K562 (cell line): ENCODE measurements around the gene ANKMY1. TPM values are rescaled to one million over a fixed set of nuclear protein-coding genes. Genes with fewer than 3 reads are reported as not detected.

Source experiments
- ATAC-seq: fragments of 200-7000 bp; cut with Tn5 transposase; 3 replicates; pipeline ENCODE4 v1.9.1; 2020; ENCODE audit warnings: moderate library complexity
- BruUV-seq: library from RNA; stranded (reverse); fragments of 400-500 nt; replicated peaks from 2 replicates; lab custom pipeline; 2021; lab: Mats Ljungman, UMichigan
- CTCF ChIA-PET: fragments of 300-600 bp; formaldehyde crosslinking; extraction: SDS; loops from one replicate; lab custom pipeline; 2021; ENCODE audit warnings: low intra/inter-chr PET ratio; lab: Yijun Ruan, JAX
- POLR2A ChIA-PET: fragments of 300-600, 350-650 bp; sonication (Branson Sonifier 250); formaldehyde crosslinking; extraction: SDS; loops from one replicate; lab custom pipeline; 2021; ENCODE audit warnings: antibody characterized with exemption, inconsistent platforms; lab: Yijun Ruan, JAX
- DNase-seq, 4 experiments: peaks; one replicate each; pipeline versions ENCODE4 v3.0.0 to v3.0.0-alpha.2; 2011 to 2018; ENCODE audit warnings: low spot score in 3 of 4, mixed read lengths in 3 of 4; ENCODE audit errors: extremely low read depth in 1 of 4
- FAIRE-seq: peaks from 2 replicates; lab custom pipeline; 2011; peaks lifted over from hg19 to GRCh38; lab: Jason Lieb, UNC
- H2AFZ ChIP-seq: 2 replicates; pipeline ENCODE4 v1.6.0; 2011; ENCODE audit warnings: low read depth, low read length, control low read depth, inconsistent platforms
- H3K27ac ChIP-seq: fragments of 200-600 bp; 3 replicates; pipeline ENCODE4 v1.8.0; 2011; ENCODE audit warnings: low read depth, mild to moderate bottlenecking, control low read depth, inconsistent platforms, low read length, moderate library complexity, mixed read lengths; ENCODE audit errors: extremely low read depth
- H3K27me3 ChIP-seq, 2 experiments: fragments of 300-600 bp in 1 of 2; 2 replicates in 1 of 2; 3 replicates in 1 of 2; pipeline versions ENCODE4 v1.6.0 to v1.8.0; 2011; ENCODE audit warnings: inconsistent platforms in 2 of 2, low read length in 2 of 2, mild to moderate bottlenecking in 1 of 2, mixed read lengths in 1 of 2, moderate library complexity in 1 of 2; ENCODE audit not compliant: control insufficient read depth in 2 of 2, insufficient read depth in 2 of 2
- H3K36me3 ChIP-seq: fragments of 300-600 bp; 3 replicates; pipeline ENCODE4 v1.8.0; 2011; ENCODE audit warnings: mild to moderate bottlenecking, low read length, inconsistent platforms; ENCODE audit not compliant: control insufficient read depth, insufficient read depth
- H3K4me1 ChIP-seq, 2 experiments: fragments of 200-600 bp in 1 of 2; replicated peaks in 1 of 2; 2 replicates in 1 of 2; 3 replicates in 1 of 2; pipeline versions ENCODE4 v1.5.1 to v1.8.0; 2011; ENCODE audit warnings: inconsistent platforms in 2 of 2, low read length in 2 of 2, mild to moderate bottlenecking in 1 of 2, mixed read lengths in 1 of 2, moderate library complexity in 1 of 2; ENCODE audit not compliant: control insufficient read depth in 2 of 2, insufficient read depth in 2 of 2
- H3K4me2 ChIP-seq: 2 replicates; pipeline ENCODE4 v1.6.1; 2011; ENCODE audit warnings: low read length, control low read depth, inconsistent platforms, mixed read lengths; ENCODE audit not compliant: insufficient read depth
- H3K4me3 ChIP-seq: fragments of 200-600 bp; sonication (generic), shearing (Covaris generic); 2 replicates; pipeline ENCODE4 v1.5.1; 2016; ENCODE audit warnings: control low read depth, inconsistent platforms
- H3K79me2 ChIP-seq: fragments of 200-600 bp; 3 replicates; pipeline ENCODE4 v1.8.0; 2011; ENCODE audit warnings: low read length, inconsistent platforms; ENCODE audit not compliant: control insufficient read depth, insufficient read depth
- H3K9ac ChIP-seq, 2 experiments: 2 replicates each; pipeline versions ENCODE4 v1.6.0 to v1.6.1; 2011; ENCODE audit warnings: low read depth in 2 of 2, low read length in 2 of 2, control low read depth in 1 of 2, inconsistent platforms in 1 of 2, mild to moderate bottlenecking in 1 of 2, mixed read lengths in 1 of 2; ENCODE audit not compliant: insufficient read depth in 1 of 2
- H3K9me1 ChIP-seq: one replicate; pipeline ENCODE4 v1.6.0; 2011; ENCODE audit warnings: inconsistent platforms, mild to moderate bottlenecking, low read length, moderate library complexity; ENCODE audit not compliant: control insufficient read depth, insufficient read depth
- H3K9me3 ChIP-seq: replicated peaks from 2 replicates; pipeline ENCODE4 v1.5.1; 2011; ENCODE audit warnings: low read depth, low read length, inconsistent platforms; ENCODE audit not compliant: control insufficient read depth, insufficient read depth
- H4K20me1 ChIP-seq: replicated peaks from 2 replicates; pipeline ENCODE4 v1.6.1; 2011; ENCODE audit warnings: low read length, inconsistent platforms, mixed read lengths; ENCODE audit not compliant: control insufficient read depth, insufficient read depth
- ADNP ChIP-seq: fragments of 200-800 bp; sonication (Bioruptor generic); IDR thresholded peaks from 2 replicates; pipeline ENCODE4 v1.6.1; 2016; ENCODE audit warnings: missing genetic modification characterization, missing compliant biosample characterization
- ATF3 ChIP-seq, 2 experiments: fragments of 450-650 bp in 1 of 2; sonication (generic) in 1 of 2; formaldehyde crosslinking in 1 of 2; IDR thresholded peaks in 1 of 2; conservative IDR thresholded peaks in 1 of 2; 2 replicates each; pipeline versions ENCODE4 v1.6.1 to v1.8.1; 2016 to 2023; ENCODE audit warnings: mild to moderate bottlenecking in 2 of 2, moderate library complexity in 2 of 2, inconsistent platforms in 1 of 2, missing genetic modification reagents in 1 of 2
- E2F5 ChIP-seq: sonication (generic); formaldehyde crosslinking; IDR thresholded peaks from 2 replicates; pipeline ENCODE4 v1.8.0; 2022; ENCODE audit warnings: mild to moderate bottlenecking, missing genetic modification reagents
- JUNB ChIP-seq: fragments of 450-650 bp; formaldehyde crosslinking; conservative IDR thresholded peaks from 2 replicates; pipeline ENCODE4 v1.4.0; 2020; ENCODE audit warnings: mild to moderate bottlenecking
- POLR2G ChIP-seq: fragments of 200-400 bp; formaldehyde crosslinking; IDR thresholded peaks from 2 replicates; pipeline ENCODE4 v1.6.1; 2017; ENCODE audit warnings: low read depth, mild to moderate bottlenecking, antibody characterized with exemption, low read length, moderate library complexity
- PURB ChIP-seq: sonication (generic); formaldehyde crosslinking; IDR thresholded peaks from 2 replicates; pipeline ENCODE4 v1.9.0; 2021; ENCODE audit warnings: low read depth, mild to moderate bottlenecking, missing genetic modification reagents
- ZNF589 ChIP-seq: fragments of 200-800 bp; sonication (Bioruptor generic); IDR thresholded peaks from 2 replicates; pipeline ENCODE4 v1.6.1; 2016; ENCODE audit warnings: low read depth, missing genetic modification characterization, missing compliant biosample characterization
- WGBS: fragments of 100-300 bp; shearing (Covaris generic); methylation state at CpG from one replicate; pipeline ENCODE4 v1.1.6; 2016; ENCODE audit warnings: low coverage, mixed read lengths; ENCODE audit not compliant: insufficient coverage; ENCODE audit errors: missing lambda C conversion rate; 5-methylcytosine and 5-hydroxymethylcytosine counted together
- in situ Hi-C: fragments of 300-500 bp; cut with MboI; formaldehyde crosslinking; loops from 4 replicates; pipeline ENCODE4 v1.15.0; 2018; ENCODE audit warnings: inconsistent platforms, mixed read lengths
- intact Hi-C: fragments of 100-400 bp; cut with micrococcal nuclease; formaldehyde crosslinking; loops from 2 replicates; pipeline ENCODE4 v1.14.2; 2022
- polyA plus RNA-seq, 8 experiments: library from polyadenylated mRNA; depleted of rRNA in 4 of 8; stranded (reverse) in 5 of 8; unstranded in 3 of 8; fragments of >200 nt; fragmentation: Nextera tagmentation in 2 of 8; fragmentation: Illumina TruSeq in 1 of 8; extraction: Ambion mirVana in 2 of 8; extraction: Trizol in 1 of 8; gene quantifications; 2 replicates each; pipeline versions ENCODE4 v1.2.1 to v1.2.3, GENCODE V29; 2011 to 2014; ENCODE audit warnings: inconsistent platforms in 1 of 8, missing spikeins in 1 of 8
- total RNA-seq, 7 experiments: library from RNA; depleted of rRNA in 6 of 7; stranded (reverse); fragments of >200 nt in 6 of 7; fragmentation: Illumina TruSeq in 2 of 7; extraction: Trizol in 2 of 7; gene quantifications; 2 replicates each; pipeline versions ENCODE4 v1.2.1 to v1.2.3, GENCODE V29; 2011 to 2021; ENCODE audit warnings: low replicate concordance in 1 of 7

ANKMY1 gene
- total and polyA plus RNA-seq, 9 of the 15 experiments (the other 6 are each of a cell fraction or from before 2014, with no cell fraction given), result 0.75 to 15.1 (median 11.7) TPM

DNA sequence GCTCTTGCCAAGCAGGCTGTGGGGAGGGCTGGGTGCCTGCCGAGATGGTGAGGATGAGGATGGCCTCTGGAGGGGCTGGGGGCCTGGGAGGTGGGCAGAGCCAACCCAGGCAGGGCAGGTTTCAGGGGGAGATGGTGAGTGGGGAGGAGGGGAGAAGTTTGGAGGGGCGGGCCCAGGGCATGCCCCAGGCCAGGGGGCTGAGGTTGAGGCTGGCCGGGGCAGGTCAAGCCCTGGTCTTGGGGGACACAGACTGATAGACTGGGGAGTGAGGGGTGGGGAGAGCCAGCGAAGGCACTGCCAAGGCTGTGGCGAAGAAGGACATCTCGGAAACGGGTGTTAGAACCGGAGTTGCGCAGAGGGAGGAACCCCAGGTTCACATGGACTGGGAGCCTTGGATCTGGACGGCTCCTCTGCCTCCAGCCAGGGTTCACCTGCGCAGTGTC, 41.4 kb upstream of the ANKMY1 start:
- H3K27me3 ChIP-seq, result no peaks in the 10 kb centered on the region
- H3K27ac ChIP-seq, result no peak overlapping the region
- ATAC-seq, result no peak
- TF ChIP-seq POLR2G (no peak), ZNF589 (CRISPR knock-in tag) (no peak), ATF3 (IDR thresholded peaks at IDR 0.05) (no peak), ATF3 (CRISPR knock-in tag; conservative IDR thresholded peaks at IDR 0.05) (no peak), ADNP (tag) (no peak), PURB (CRISPR knock-in tag) (no peak), E2F5 (CRISPR knock-in tag) (no peak), JUNB (no peak)
- H2AFZ ChIP-seq, result no peak overlapping the region
- no peaks in the 10 kb centered on the region for H3K9me1 ChIP-seq
- CTCF ChIA-PET, result no interaction called here
- no peak overlapping the region for H3K4me2 ChIP-seq
- DNase-seq, result no peak
- peaks cover 0 to 38% of the 10 kb centered on the region in 2 experiments; a peak in 2 of 5 replicates for H3K4me1 ChIP-seq
- WGBS, result 89% methylated on average over 3 of the region's 11 CpGs
- in situ Hi-C loops, result no loop called here
- FAIRE-seq, result no peak
- no peaks in the 10 kb centered on the region for H3K9me3 ChIP-seq
- no peaks in the 10 kb centered on the region for H4K20me1 ChIP-seq
- peaks cover 6% of the 10 kb centered on the region; the same call in 1 of the 3 replicates for H3K36me3 ChIP-seq
- no TSS peak for BruUV-seq
- no peak overlapping the region for H3K9ac ChIP-seq
- intact Hi-C loops, result no loop called here
- H3K4me3 ChIP-seq, result no peak overlapping the region
- no peaks in the 10 kb centered on the region for H3K79me2 ChIP-seq
- POLR2A ChIA-PET, result interaction anchor here (1.4 kb wide), 1 partner anchor 12 kb away, joined by 3 read pairs; the partner anchor contains the start of gene CAPN10
